Endothelial cell of umbilical vein (primary cell): ENCODE results near the gene ZFP57. TPM values are rescaled to one million over a fixed set of nuclear protein-coding genes. Genes with fewer than 3 reads are reported as not detected.

Experiments
- BruUV-seq: library from RNA; stranded (reverse); fragments of 400-500 nt; replicated peaks from 2 replicates; lab custom pipeline; 2021; lab: Mats Ljungman, UMichigan
- CTCF ChIA-PET: fragments of 300-600, 350-600 bp; sonication (Branson Sonifier 250); formaldehyde crosslinking; loops from one replicate; lab custom pipeline; 2021; ENCODE audit warnings: antibody characterized with exemption, inconsistent platforms; lab: Charles Lee
- POLR2A ChIA-PET: fragments of 300-600, 350-600 bp; sonication (Branson Sonifier 250); formaldehyde crosslinking; loops from one replicate; lab custom pipeline; 2021; ENCODE audit warnings: antibody characterized with exemption, inconsistent platforms; lab: Charles Lee
- DNase-seq: peaks from one replicate; pipeline ENCODE4 v3.0.0-alpha.2; 2011; ENCODE audit warnings: low read depth, low spot score
- FAIRE-seq: peaks from 2 replicates; lab custom pipeline; 2011; peaks lifted over from hg19 to GRCh38; lab: Jason Lieb, UNC
- H2AFZ ChIP-seq: 2 replicates; pipeline ENCODE4 v1.6.0; 2012; ENCODE audit warnings: low read depth, low read length, control low read depth, inconsistent platforms
- H3K27ac ChIP-seq: 2 replicates; pipeline ENCODE4 v1.5.1; 2011; ENCODE audit warnings: low read depth, mild to moderate bottlenecking, control low read depth, low read length, moderate library complexity; ENCODE audit not compliant: insufficient read depth
- H3K27me3 ChIP-seq, 2 experiments: 2 replicates each; pipeline versions ENCODE4 v1.6.0 to v1.6.1; 2011; ENCODE audit warnings: low read length in 2 of 2, mixed read lengths in 1 of 2; ENCODE audit not compliant: control insufficient read depth in 2 of 2, insufficient read depth in 2 of 2
- H3K36me3 ChIP-seq, 2 experiments: 2 replicates in 1 of 2; 3 replicates in 1 of 2; pipeline ENCODE4 v1.5.1; 2011; ENCODE audit warnings: low read length in 2 of 2, mild to moderate bottlenecking in 1 of 2, moderate library complexity in 1 of 2; ENCODE audit not compliant: control insufficient read depth in 2 of 2, insufficient read depth in 2 of 2; ENCODE audit errors: extremely low read depth in 1 of 2
- H3K4me1 ChIP-seq: 3 replicates; pipeline ENCODE4 v1.5.1; 2011; ENCODE audit warnings: mild to moderate bottlenecking, low read length; ENCODE audit not compliant: control insufficient read depth, insufficient read depth; ENCODE audit errors: extremely low read depth
- H3K4me2 ChIP-seq: 2 replicates; pipeline ENCODE4 v1.6.1; 2011; ENCODE audit warnings: low read length, control low read depth, mixed read lengths; ENCODE audit not compliant: insufficient read depth
- H3K4me3 ChIP-seq, 3 experiments: fragments of 200-600 bp in 1 of 3; sonication (generic), shearing (Covaris generic) in 1 of 3; replicated peaks in 1 of 3; 2 replicates each; pipeline ENCODE4 v1.5.1; 2011 to 2016; ENCODE audit warnings: control low read depth in 3 of 3, low read length in 3 of 3, mild to moderate bottlenecking in 2 of 3, inconsistent platforms in 1 of 3, low read depth in 1 of 3, moderate library complexity in 1 of 3; ENCODE audit not compliant: insufficient read depth in 1 of 3
- H3K79me2 ChIP-seq: 2 replicates; pipeline ENCODE4 v1.6.0; 2012; ENCODE audit warnings: low read length, inconsistent platforms; ENCODE audit not compliant: control insufficient read depth, insufficient read depth
- H3K9ac ChIP-seq: replicated peaks from 2 replicates; pipeline ENCODE3; 2011; ENCODE audit warnings: low read length, control low read depth; ENCODE audit not compliant: insufficient read depth; ENCODE audit errors: extremely low read depth
- H3K9me1 ChIP-seq: replicated peaks from 3 replicates; pipeline ENCODE4 v1.6.0; 2011; ENCODE audit warnings: mild to moderate bottlenecking, low read length; ENCODE audit not compliant: control insufficient read depth, insufficient read depth; ENCODE audit errors: extremely low read depth
- H3K9me3 ChIP-seq: replicated peaks from 2 replicates; pipeline ENCODE4 v1.5.1; 2012; ENCODE audit warnings: low read length, inconsistent platforms; ENCODE audit not compliant: control insufficient read depth, insufficient read depth
- H4K20me1 ChIP-seq: replicated peaks from 2 replicates; pipeline ENCODE3; 2011; ENCODE audit warnings: mild to moderate bottlenecking, low read length; ENCODE audit not compliant: control insufficient read depth, insufficient read depth; ENCODE audit errors: extremely low read depth
- CTCF ChIP-seq, 2 donors: IDR thresholded peaks; 1 replicate in 1 of 2; 2 replicates in 1 of 2; pipeline ENCODE4 v1.5.1; 2011; ENCODE audit warnings: low read length in 2 of 2, mild to moderate bottlenecking in 2 of 2, moderate library complexity in 2 of 2, control low read depth in 1 of 2, inconsistent platforms in 1 of 2, low read depth in 1 of 2; ENCODE audit not compliant: insufficient read depth in 1 of 2; ENCODE audit errors: extremely low read depth in 1 of 2
- EZH2 ChIP-seq: IDR thresholded peaks from 2 replicates; pipeline ENCODE4 v1.6.1; 2012; ENCODE audit warnings: borderline replicate concordance, low read depth, mild to moderate bottlenecking, moderate library complexity, low read length, inconsistent platforms; ENCODE audit not compliant: severe bottlenecking
- FOS ChIP-seq: IDR thresholded peaks from 2 replicates; pipeline ENCODE4 v1.6.1; 2011; ENCODE audit warnings: mild to moderate bottlenecking, low read length, moderate library complexity, borderline replicate concordance; ENCODE audit not compliant: insufficient read depth
- GATA2 ChIP-seq: IDR thresholded peaks from 2 replicates; pipeline ENCODE4 v1.7.0; 2011; ENCODE audit warnings: low read depth, mild to moderate bottlenecking, moderate library complexity, mixed read lengths, low read length; ENCODE audit not compliant: insufficient read length, insufficient read depth
- JUN ChIP-seq: IDR thresholded peaks from 2 replicates; pipeline ENCODE4 v1.6.1; 2011; ENCODE audit warnings: borderline replicate concordance, low read depth; ENCODE audit not compliant: insufficient read length, insufficient read depth
- MYC ChIP-seq: IDR thresholded peaks from one replicate; pipeline ENCODE4 v1.6.1; 2011; ENCODE audit warnings: mild to moderate bottlenecking, low read depth, low read length
- POLR2A ChIP-seq: IDR thresholded peaks from 2 replicates; pipeline ENCODE4 v1.6.1; 2012; ENCODE audit warnings: low read depth, mild to moderate bottlenecking, control low read depth, low read length
- POLR2AphosphoS5 ChIP-seq: IDR thresholded peaks from 2 replicates; pipeline ENCODE4 v1.6.1; 2012; ENCODE audit warnings: low read depth, mild to moderate bottlenecking, control low read depth, low read length, moderate library complexity; ENCODE audit not compliant: insufficient read depth
- dilution Hi-C: fragments of 300-500 bp; cut with MboI; formaldehyde crosslinking; loops from one replicate; pipeline ENCODE4 v1.15.0; 2019; ENCODE audit warnings: low sequenced_read_pairs; ENCODE audit not compliant: extremely low pct_ligation_motif_present
- intact Hi-C: fragments of 100-400 bp; cut with micrococcal nuclease; formaldehyde crosslinking; loops from one replicate; pipeline ENCODE4 v1.10.0; 2022
- polyA plus RNA-seq, 4 experiments: library from polyadenylated mRNA; depleted of rRNA in 3 of 4; stranded (reverse) in 3 of 4; unstranded in 1 of 4; fragments of >200 nt; gene quantifications; 2 replicates each; pipeline versions ENCODE4 v1.2.1 to v1.2.3, GENCODE V29; 2011 to 2012; ENCODE audit warnings: missing spikeins in 1 of 4
- total RNA-seq: library from RNA; stranded (reverse); gene quantifications from 2 replicates; pipeline ENCODE4 v1.2.3, GENCODE V29; 2021
- TF ChIP-seq, protein P1 (sequence below): IDR thresholded peaks from 2 replicates; pipeline ENCODE4 v1.6.1; 2011; ENCODE audit not compliant: insufficient read depth, insufficient read length

ZFP57 gene
- total and polyA plus RNA-seq, 2 donors (not counting 3 experiments of a cell fraction or from before 2014, with no cell fraction given), result 0.07 TPM; not detected in 1

DNA sequence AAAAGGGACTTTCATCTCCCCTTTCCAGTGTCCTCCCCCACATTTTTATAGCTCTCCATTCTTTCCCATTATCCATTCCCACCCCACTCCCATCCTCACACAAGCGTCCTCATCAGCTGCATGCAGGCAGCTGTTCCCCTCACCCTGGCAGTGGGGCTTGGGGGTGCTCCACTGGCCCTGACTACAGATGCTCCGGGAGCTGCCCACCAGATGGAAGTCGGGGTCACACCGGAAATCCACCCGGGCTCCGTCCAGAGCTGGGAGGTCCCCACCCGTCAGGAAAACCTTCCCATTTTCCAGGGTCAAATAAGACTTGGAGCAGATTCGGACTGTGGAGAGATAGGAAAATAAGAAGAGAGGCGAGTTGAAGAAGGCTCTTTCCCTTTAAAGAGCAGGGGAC, 50.6 kb downstream of the ZFP57 start:
- H3K9me1 ChIP-seq, result no peaks in the 10 kb centered on the region
- no peaks in the 10 kb centered on the region for H3K27me3 ChIP-seq
- H3K9ac ChIP-seq, result no peak overlapping the region
- no peak overlapping the region for H3K27ac ChIP-seq
- no peaks in the 10 kb centered on the region for H3K79me2 ChIP-seq
- H4K20me1 ChIP-seq, result no peaks in the 10 kb centered on the region
- dilution Hi-C loops, result no loop called here
- H2AFZ ChIP-seq, result no peak overlapping the region
- H3K4me1 ChIP-seq, result peaks cover 28% of the 10 kb centered on the region
- H3K9me3 ChIP-seq, result no peaks in the 10 kb centered on the region
- no peaks in the 10 kb centered on the region for H3K36me3 ChIP-seq
- DNase-seq (no peak), FAIRE-seq (no peak)
- no peak overlapping the region for H3K4me3 ChIP-seq
- POLR2A ChIA-PET, result no interaction called here
- CTCF ChIA-PET, result interaction anchor here (2.6 kb wide), 1 partner anchor 23 kb away, joined by 8 read pairs; no protein-coding TSS in a partner anchor
- no TSS peak for BruUV-seq
- TF ChIP-seq JUN, result no peak
- no peak for TF ChIP-seq MYC
- TF ChIP-seq GATA2, result no peak
- TF ChIP-seq, protein P1, sequence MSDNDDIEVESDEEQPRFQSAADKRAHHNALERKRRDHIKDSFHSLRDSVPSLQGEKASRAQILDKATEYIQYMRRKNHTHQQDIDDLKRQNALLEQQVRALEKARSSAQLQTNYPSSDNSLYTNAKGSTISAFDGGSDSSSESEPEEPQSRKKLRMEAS, result no peak
- intact Hi-C loops, result no loop called here
- no peak overlapping the region for H3K4me2 ChIP-seq

- Histone ChIP-seq H3K27me3 (no peaks in the 10 kb centered on the region), H3K4me3 (no peak overlapping the region), H3K4me2 (peak overlapping the region; percentile 37), H3K4me1 (peaks cover 28% of the 10 kb centered on the region), H3K79me2 (no peaks in the 10 kb centered on the region), H3K9ac (no peak overlapping the region), H3K36me3 (no peaks in the 10 kb centered on the region), H3K27ac (no peak overlapping the region), H2AFZ (no peak overlapping the region), H3K9me3 (no peaks in the 10 kb centered on the region), H3K9me1 (no peaks in the 10 kb centered on the region), H4K20me1 (no peaks in the 10 kb centered on the region)
- FAIRE-seq, result no peak
- POLR2A ChIA-PET, result interaction anchor here (0.7 kb wide), 1 partner anchor 21 kb away, joined by 3 read pairs; no protein-coding TSS in a partner anchor
- dilution Hi-C loops, result no loop called here
- DNase-seq, result no peak
- CTCF ChIA-PET, result interaction anchor here (1.4 to 2.6 kb wide), 2 partner anchors 9 to 24 kb away, joined by 3 to 8 read pairs; no protein-coding TSS in a partner anchor
- BruUV-seq, result no TSS peak
- intact Hi-C loops, result loop anchor here (2.0 to 5.0 kb wide), 2 partner anchors 613 to 1292 kb away; partner anchors contain the start of gene ZSCAN31
- no peak for TF ChIP-seq JUN
- TF ChIP-seq EZH2, result no peak
- TF ChIP-seq POLR2A, result no peak
- TF ChIP-seq CTCF (IDR thresholded peaks at IDR 0.05; ENCODE audit: extremely low read depth in 1 of 2, insufficient read depth in 1 of 2, low read depth in 1 of 2, low read length in 2 of 2), result no peak
- no peak for TF ChIP-seq POLR2AphosphoS5
- TF ChIP-seq GATA2, result no peak
- no peak for TF ChIP-seq FOS
- TF ChIP-seq, protein P1, result no peak
- no peak for TF ChIP-seq MYC
Measured at GRCh38 chr6:29629571-29629970, 51.4 kb downstream of the ZFP57 start.
